Posterior cingulate gyrus (tissue), 11 donors: ENCODE measurements around the gene COPA.
A peak's percentile ranks its signal among the peaks of the same experiment; 100 is the strongest.

ENCODE experiments used
- DNase-seq, 10 donors: peaks; one replicate each; pipeline versions ENCODE4 v3.0.0 to v3.0.0-alpha.2; 2020 to 2021; ENCODE audit warnings: mixed read lengths in 3 of 10
- intact Hi-C: fragments of 100-400 bp; cut with DNase I; formaldehyde crosslinking; loops from one replicate; pipeline ENCODE4 v1.15.1; 2023

COPA gene

GRCh38 chr1:160363951-160364735 lies 21.1 kb upstream of the COPA start:
- intact Hi-C loops = no loop called here
- no peak for DNase-seq

- DNase-seq = no peak
- intact Hi-C loops = no loop called here
These were observed 20.0 kb upstream of the COPA start for GRCh38 chr1:160363010-160363409.

GRCh38 chr1:160362168-160362957 lies 19.3 kb upstream of the COPA start:
- no peak for DNase-seq
- intact Hi-C loops = no loop called here

GRCh38 chr1:160361814-160362167 lies 18.7 kb upstream of the COPA start:
- DNase-seq = no peak
- intact Hi-C loops = no loop called here

GRCh38 chr1:160361199-160361598 lies 18.1 kb upstream of the COPA start:
- intact Hi-C loops = no loop called here
- no peak for DNase-seq

GRCh38 chr1:160360227-160360695 lies 17.2 kb upstream of the COPA start:
- intact Hi-C loops = no loop called here
- no peak for DNase-seq

- DNase-seq = no peak
- intact Hi-C loops = no loop called here
These were observed 16.6 kb upstream of the COPA start for GRCh38 chr1:160359559-160360226.

GRCh38 chr1:160358073-160358472 lies 15.0 kb upstream of the COPA start:
- no peak for DNase-seq

GRCh38 chr1:160357286-160358002 lies 14.4 kb upstream of the COPA start:
- no peak for DNase-seq
- intact Hi-C loops = no loop called here

More at GRCh38 chr1:160358073-160358472, 15.0 kb upstream of the COPA start:
- intact Hi-C loops = no loop called here

GRCh38 chr1:160354388-160354985 lies 11.4 kb upstream of the COPA start:
- no peak for DNase-seq
- intact Hi-C loops = no loop called here

- intact Hi-C loops = no loop called here
- DNase-seq = peak in 1 of 10 donors; percentile 47
These were observed 10.2 kb upstream of the COPA start for GRCh38 chr1:160353223-160353622.

- intact Hi-C loops = no loop called here
- DNase-seq = no peak
These were observed 9.5 kb upstream of the COPA start for GRCh38 chr1:160352555-160352954.

GRCh38 chr1:160351629-160352028 lies 8.6 kb upstream of the COPA start:
- intact Hi-C loops = no loop called here
- DNase-seq = peak in 1 of 10 donors; percentile 70

GRCh38 chr1:160346958-160347357 lies 3.9 kb upstream of the COPA start:
- DNase-seq = no peak
- intact Hi-C loops = loop anchor here (10.0 kb wide), 1 partner anchor 52 kb away; no protein-coding TSS in a partner anchor

- intact Hi-C loops = loop anchor here (10.0 kb wide), 1 partner anchor 52 kb away; no protein-coding TSS in a partner anchor
- DNase-seq = peak in 1 of 10 donors; percentile 15
These were observed 3.4 kb upstream of the COPA start for GRCh38 chr1:160346463-160346862.

- intact Hi-C loops = loop anchor here (10.0 kb wide), 1 partner anchor 50 kb away; no protein-coding TSS in a partner anchor
- no peak for DNase-seq
These were observed 1.9 kb upstream of the COPA start for GRCh38 chr1:160344936-160345335.

GRCh38 chr1:160344241-160344640 lies 1.2 kb upstream of the COPA start:
- no peak for DNase-seq
- intact Hi-C loops = loop anchor here (10.0 kb wide), 1 partner anchor 49 kb away; no protein-coding TSS in a partner anchor

- intact Hi-C loops = loop anchor here (10.0 kb wide), 1 partner anchor 48 kb away; no protein-coding TSS in a partner anchor
- no peak for DNase-seq
These were observed 524 bp downstream of the COPA start for GRCh38 chr1:160342526-160342925.

GRCh38 chr1:160340866-160341265 lies 2.2 kb downstream of the COPA start:
- no peak for DNase-seq
- intact Hi-C loops = loop anchor here (10.0 kb wide), 1 partner anchor 46 kb away; no protein-coding TSS in a partner anchor

- DNase-seq = no peak
- intact Hi-C loops = loop anchor here (10.0 kb wide), 1 partner anchor 45 kb away; no protein-coding TSS in a partner anchor
These were observed 2.9 kb downstream of the COPA start for GRCh38 chr1:160340146-160340545.
